BLaER1 (cell line): ENCODE measurements around the gene SMAD4.
A peak's percentile ranks its signal among the peaks of the same experiment; 100 is the strongest.

Experiments
- H3K27ac ChIP-seq: shearing (Covaris generic); formaldehyde crosslinking; 2 replicates; pipeline ENCODE4 v1.8.1; 2022
- H3K27me3 ChIP-seq: shearing (Covaris generic); formaldehyde crosslinking; 2 replicates; pipeline ENCODE4 v1.8.1; 2022
- H3K36me3 ChIP-seq: shearing (Covaris generic); formaldehyde crosslinking; 2 replicates; pipeline ENCODE4 v1.8.1; 2022
- H3K4me1 ChIP-seq: shearing (Covaris generic); formaldehyde crosslinking; 2 replicates; pipeline ENCODE4 v1.8.1; 2022
- H3K4me2 ChIP-seq: shearing (Covaris generic); formaldehyde crosslinking; 2 replicates; pipeline ENCODE4 v1.8.1; 2022
- H3K4me3 ChIP-seq: shearing (Covaris generic); formaldehyde crosslinking; 2 replicates; pipeline ENCODE4 v1.8.1; 2022
- H3K9ac ChIP-seq: shearing (Covaris generic); formaldehyde crosslinking; 2 replicates; pipeline ENCODE4 v1.8.1; 2022
- H3K9me3 ChIP-seq: shearing (Covaris generic); formaldehyde crosslinking; 2 replicates; pipeline ENCODE4 v1.8.1; 2022
- H4K20me1 ChIP-seq: shearing (Covaris generic); formaldehyde crosslinking; 2 replicates; pipeline ENCODE4 v1.8.1; 2022
- Cebpa-rat ChIP-seq: shearing (Covaris generic); IDR thresholded peaks from 2 replicates; pipeline ENCODE4 v1.8.1; 2022

The SMAD4 gene

DNA sequence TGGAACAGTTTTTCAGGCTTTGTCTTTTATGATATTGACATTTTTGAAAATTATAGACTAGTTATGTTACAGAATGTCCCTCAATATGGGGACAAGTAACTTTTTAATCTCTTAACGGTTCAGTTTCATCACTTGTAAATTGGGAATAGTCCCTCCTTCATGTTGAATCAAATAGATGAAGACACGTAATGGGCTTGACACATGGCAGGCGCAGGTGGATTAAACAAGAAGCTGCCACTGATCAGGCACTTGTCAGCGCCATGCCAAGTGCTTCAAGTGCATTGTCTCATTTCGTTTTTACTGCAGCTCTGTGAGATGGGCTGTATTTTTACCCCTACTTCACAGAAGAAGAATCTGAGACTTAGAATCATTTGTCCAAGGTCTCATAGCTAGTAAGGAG lies 9.5 kb upstream of the SMAD4 start:
- no peak overlapping the region for H3K4me2 ChIP-seq
- no peak overlapping the region for H3K27ac ChIP-seq
- H3K9me3 ChIP-seq = 0 out of 2 replicates have a peak, but pooled peaks cover 4% of the 10 kb centered on the region
- no peak overlapping the region for H3K9ac ChIP-seq
- TF ChIP-seq Cebpa-rat = no peak
- H3K27me3 ChIP-seq = no peaks in the 10 kb centered on the region
- peaks cover 49% of the 10 kb centered on the region for H3K36me3 ChIP-seq
- H4K20me1 ChIP-seq = peaks cover 15% of the 10 kb centered on the region; the same call in 1 of the 2 replicates
- H3K4me3 ChIP-seq = no peak overlapping the region
- H3K4me1 ChIP-seq = peaks cover 19% of the 10 kb centered on the region

DNA sequence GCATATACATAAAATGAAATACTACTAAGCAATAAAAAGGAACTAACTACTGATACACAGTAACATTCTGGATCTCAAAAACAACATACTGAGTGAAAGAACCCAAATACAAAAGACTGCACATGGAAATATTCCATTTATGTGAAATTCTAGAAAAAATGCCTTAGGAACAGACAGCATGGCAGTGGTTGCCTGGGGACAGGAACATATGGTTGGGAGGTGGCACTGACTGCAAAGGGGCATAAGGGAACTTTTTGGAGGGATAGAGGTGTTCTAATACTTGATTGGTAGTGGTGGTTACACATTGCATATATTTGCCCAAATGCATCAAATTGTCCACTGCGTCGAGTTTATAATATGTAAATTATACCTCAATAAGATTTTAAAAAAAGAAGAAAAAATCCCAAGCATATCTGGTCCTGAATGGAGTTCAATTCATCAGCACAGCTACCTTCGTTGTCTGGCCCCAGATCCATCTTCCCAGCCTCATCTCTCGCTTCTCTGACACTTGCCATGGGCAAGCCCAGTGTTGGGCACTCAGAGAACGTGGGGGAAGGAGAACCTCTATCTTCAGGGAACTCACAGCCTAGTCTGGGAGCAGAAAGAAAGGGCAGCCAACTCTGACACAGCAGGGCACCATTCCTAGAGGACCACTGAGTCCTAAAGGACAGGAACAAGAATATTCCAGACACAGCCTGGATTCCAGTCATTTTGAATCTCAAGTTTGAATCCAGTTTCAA lies 8.6 kb upstream of the SMAD4 start:
- Histone ChIP-seq H3K36me3 (peaks cover 57% of the 10 kb centered on the region), H3K27ac (no peak overlapping the region), H3K4me2 (no peak overlapping the region), H3K4me1 (peaks cover 24% of the 10 kb centered on the region), H3K4me3 (no peak overlapping the region), H3K27me3 (no peaks in the 10 kb centered on the region), H4K20me1 (peaks cover 15% of the 10 kb centered on the region; the same call in 1 of the 2 replicates), H3K9ac (no peak overlapping the region), H3K9me3 (0 out of 2 replicates have a peak, but pooled peaks cover 4% of the 10 kb centered on the region)
- TF ChIP-seq Cebpa-rat = no peak

DNA sequence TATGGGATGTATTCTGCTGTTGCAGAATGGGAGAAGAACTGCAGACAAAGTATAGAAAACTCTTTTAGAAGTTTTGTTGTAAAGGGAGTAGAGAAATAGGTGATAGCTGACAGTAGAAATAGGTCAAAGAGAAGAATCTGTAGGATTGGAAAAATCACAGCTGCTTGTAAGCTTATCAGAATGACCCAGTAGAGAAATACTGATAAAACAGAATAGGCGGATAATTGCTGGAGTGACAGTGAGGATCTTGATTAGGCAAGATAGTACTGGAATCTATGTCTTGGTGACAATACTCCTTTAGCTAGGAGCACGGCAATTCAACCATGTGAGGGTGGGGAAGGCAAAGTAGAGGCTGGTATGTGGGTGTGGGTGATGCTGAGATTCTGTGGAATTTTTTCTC lies 4.5 kb upstream of the SMAD4 start:
- Histone ChIP-seq H3K4me1 (peaks cover 29% of the 10 kb centered on the region), H3K27ac (no peak overlapping the region), H3K9ac (no peak overlapping the region), H3K9me3 (0 out of 2 replicates have a peak, but pooled peaks cover 4% of the 10 kb centered on the region), H4K20me1 (peaks cover 12% of the 10 kb centered on the region), H3K27me3 (no peaks in the 10 kb centered on the region), H3K4me2 (peak overlapping the region; percentile 25; the same call in 1 of the 2 replicates), H3K4me3 (no peak overlapping the region), H3K36me3 (peaks cover 58% of the 10 kb centered on the region)
- no peak for TF ChIP-seq Cebpa-rat

DNA sequence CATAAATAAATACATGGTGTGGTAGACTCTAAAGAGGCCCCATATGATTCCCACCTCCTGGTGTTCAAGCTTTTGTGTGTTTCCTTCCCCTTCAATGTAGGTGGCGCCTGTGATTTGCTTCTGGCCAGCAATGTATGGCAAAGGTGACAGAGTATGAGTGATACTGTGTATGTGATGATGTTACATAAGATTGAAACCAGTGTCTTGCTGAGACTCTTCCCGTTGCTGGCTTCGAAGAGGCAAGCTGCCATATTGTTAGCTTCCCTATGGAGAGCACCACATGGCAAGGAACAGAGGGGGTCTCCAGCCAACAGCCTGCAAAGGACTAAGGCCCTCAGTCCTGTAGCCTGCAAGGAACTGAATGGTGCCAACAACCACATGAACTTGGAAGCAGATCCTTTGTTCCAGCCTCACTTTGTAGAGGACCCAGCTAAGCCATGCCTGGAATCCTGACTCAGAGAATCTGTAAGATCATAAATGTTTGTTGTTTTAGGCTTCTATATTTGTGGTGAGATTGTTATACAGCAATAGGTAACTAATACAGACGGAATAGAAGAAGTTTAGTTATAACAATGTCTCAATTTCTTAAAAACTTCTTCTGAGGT lies 1.7 kb upstream of the SMAD4 start:
- no peak overlapping the region for H3K27ac ChIP-seq
- H3K36me3 ChIP-seq = peaks cover 45% of the 10 kb centered on the region
- H3K9ac ChIP-seq = no peak overlapping the region
- H3K4me2 ChIP-seq = peak overlapping the region; percentile 81
- no peak overlapping the region for H3K4me3 ChIP-seq
- H3K9me3 ChIP-seq = 0 out of 2 replicates have a peak, but pooled peaks cover 4% of the 10 kb centered on the region
- H3K27me3 ChIP-seq = no peaks in the 10 kb centered on the region
- peaks cover 50% of the 10 kb centered on the region for H3K4me1 ChIP-seq
- H4K20me1 ChIP-seq = peaks cover 32% of the 10 kb centered on the region
- no peak for TF ChIP-seq Cebpa-rat

DNA sequence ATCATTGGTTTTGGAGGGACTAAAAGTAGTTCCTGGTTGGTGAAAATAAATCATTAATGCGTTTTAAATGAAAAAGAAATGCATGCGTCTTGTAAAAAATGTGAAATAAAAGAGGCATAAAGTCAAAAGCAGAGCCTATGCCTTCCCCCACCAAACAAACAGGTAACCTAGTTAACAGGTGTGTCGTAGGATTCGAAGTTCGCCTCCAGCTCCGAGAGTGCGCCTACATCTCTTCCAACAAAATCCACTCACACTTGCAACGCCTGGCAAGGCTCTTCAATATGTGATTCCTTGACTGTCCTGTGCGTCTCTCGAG lies 677 bp upstream of the SMAD4 start:
- Histone ChIP-seq H3K36me3 (peaks cover 42% of the 10 kb centered on the region), H3K4me1 (peaks cover 51% of the 10 kb centered on the region), H3K9me3 (0 out of 2 replicates have a peak, but pooled peaks cover under 1% of the 10 kb centered on the region), H3K4me2 (peak overlapping the region; percentile 81), H3K9ac (peak overlapping the region; percentile 98), H3K27me3 (no peaks in the 10 kb centered on the region), H3K4me3 (peak overlapping the region; percentile 93), H3K27ac (peak overlapping the region; percentile 98), H4K20me1 (peaks cover 42% of the 10 kb centered on the region)
- TF ChIP-seq Cebpa-rat = no peak

DNA sequence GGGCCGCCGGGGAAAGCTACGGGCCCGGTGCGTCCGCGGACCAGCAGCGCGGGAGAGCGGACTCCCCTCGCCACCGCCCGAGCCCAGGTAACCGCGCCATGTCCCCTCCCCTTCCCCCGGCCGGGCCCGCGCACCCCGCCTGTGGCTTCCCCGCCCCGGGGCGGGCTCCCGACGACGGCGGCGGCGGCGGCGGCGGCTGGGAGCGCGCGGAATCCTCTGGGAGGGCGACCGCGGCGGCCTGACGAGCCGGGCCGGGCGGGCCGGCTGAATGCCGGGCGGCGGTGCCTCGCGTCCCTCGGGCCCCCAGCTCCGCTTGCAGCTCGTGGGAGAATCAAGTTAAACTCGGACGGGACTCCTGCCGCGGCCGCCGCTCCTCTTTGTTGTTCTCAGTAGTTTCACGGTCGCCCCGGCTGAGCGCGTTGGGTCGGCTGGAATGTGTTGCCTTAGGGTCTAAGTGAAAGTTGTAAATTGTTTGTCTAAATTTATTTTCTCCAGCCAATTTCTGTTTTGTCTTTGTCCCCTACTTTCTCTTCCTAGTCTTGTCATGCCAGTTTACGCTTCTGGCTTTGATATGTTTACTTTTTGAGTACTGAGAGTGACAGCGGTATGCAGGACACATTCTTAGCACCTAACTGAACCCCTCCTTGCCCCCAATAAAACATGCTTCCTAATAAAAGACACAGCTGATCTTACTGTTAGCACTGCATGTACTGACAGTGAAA lies 685 bp downstream of the SMAD4 start:
- peak overlapping the region; percentile 81 for H3K4me2 ChIP-seq
- peaks cover 43% of the 10 kb centered on the region for H3K36me3 ChIP-seq
- H3K4me1 ChIP-seq = peaks cover 50% of the 10 kb centered on the region
- H3K27ac ChIP-seq = peak overlapping the region; percentile 98
- H3K27me3 ChIP-seq = no peaks in the 10 kb centered on the region
- peak overlapping the region; percentile 93 for H3K4me3 ChIP-seq
- TF ChIP-seq Cebpa-rat = no peak
- H3K9ac ChIP-seq = peak overlapping the region; percentile 98
- H3K9me3 ChIP-seq = no peaks in the 10 kb centered on the region
- H4K20me1 ChIP-seq = peaks cover 56% of the 10 kb centered on the region

DNA sequence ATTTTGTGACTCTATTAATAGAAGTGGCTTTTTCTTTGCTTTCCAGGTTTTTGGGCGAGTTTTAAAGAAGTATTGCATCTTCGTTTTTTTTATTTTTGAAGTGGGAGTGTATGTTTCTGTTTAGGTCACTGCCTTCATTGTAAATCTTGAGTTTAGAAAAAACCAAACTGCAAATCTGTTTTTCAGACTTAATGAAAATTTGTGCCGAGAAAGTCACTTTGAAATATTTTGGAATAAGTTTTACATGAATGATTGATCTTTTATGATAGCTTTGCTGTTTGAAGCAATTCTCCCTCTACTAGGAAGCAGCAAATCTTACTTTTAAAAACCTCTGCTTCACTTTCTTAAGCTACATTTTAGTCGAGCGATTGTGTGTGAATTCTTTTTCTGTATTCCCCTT lies 2.2 kb downstream of the SMAD4 start:
- peak overlapping the region; percentile 49 for H3K9ac ChIP-seq
- no peak overlapping the region for H3K27ac ChIP-seq
- H3K36me3 ChIP-seq = peaks cover 31% of the 10 kb centered on the region
- no peak for TF ChIP-seq Cebpa-rat
- H3K4me1 ChIP-seq = peaks cover 58% of the 10 kb centered on the region
- no peaks in the 10 kb centered on the region for H3K27me3 ChIP-seq
- H3K4me3 ChIP-seq = peak overlapping the region; percentile 93; the same call in 1 of the 2 replicates
- H3K9me3 ChIP-seq = no peaks in the 10 kb centered on the region
- peak overlapping the region; percentile 81 for H3K4me2 ChIP-seq
- H4K20me1 ChIP-seq = peaks cover 70% of the 10 kb centered on the region

DNA sequence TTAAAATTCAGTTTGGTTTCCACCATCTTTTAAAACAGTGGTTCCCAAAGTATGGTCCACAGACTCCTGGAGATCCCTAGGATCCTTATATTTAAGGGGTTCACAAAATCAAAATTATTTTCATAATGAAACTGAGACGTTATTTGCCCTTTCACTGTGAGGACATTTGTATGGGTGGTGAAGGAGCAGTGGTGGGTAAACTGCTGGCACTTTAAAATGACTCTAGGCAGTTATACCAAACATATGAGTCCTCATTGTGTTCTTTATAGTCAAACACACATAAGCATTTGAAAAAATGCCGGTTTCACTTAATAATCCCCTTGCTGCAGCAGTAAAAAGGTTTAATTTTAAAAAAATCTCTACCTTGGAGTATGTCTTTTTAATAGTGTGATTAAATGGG lies 7.2 kb downstream of the SMAD4 start:
- Histone ChIP-seq H3K36me3 (peaks cover 31% of the 10 kb centered on the region), H3K9ac (no peak overlapping the region), H4K20me1 (peaks cover 98% of the 10 kb centered on the region), H3K9me3 (no peaks in the 10 kb centered on the region), H3K4me3 (no peak overlapping the region), H3K27me3 (no peaks in the 10 kb centered on the region), H3K4me1 (peaks cover 54% of the 10 kb centered on the region), H3K27ac (no peak overlapping the region), H3K4me2 (0 out of 2 replicates have a peak overlapping the region, but pooled peaks have one; percentile 2)
- TF ChIP-seq Cebpa-rat = no peak

DNA sequence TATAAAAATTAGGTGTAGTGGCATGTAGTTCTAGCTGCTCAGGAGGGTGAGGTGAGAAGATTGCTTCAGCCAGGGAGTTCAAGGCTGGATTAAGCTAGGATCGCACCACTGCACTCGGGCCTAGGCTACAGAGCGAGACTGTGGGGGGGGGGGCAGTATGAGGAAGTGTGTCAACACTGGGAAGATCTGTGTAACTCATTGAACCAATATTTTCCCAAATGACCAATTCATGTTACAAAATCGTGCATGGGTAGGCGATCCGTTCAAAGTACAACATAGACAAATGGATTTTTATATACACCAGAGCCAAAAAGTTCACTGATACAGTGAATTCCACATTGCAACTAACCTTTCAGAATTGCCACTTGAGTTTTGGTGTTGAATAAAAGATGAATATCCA lies 8.1 kb downstream of the SMAD4 start:
- H4K20me1 ChIP-seq = peaks cover 98% of the 10 kb centered on the region
- H3K4me2 ChIP-seq = 0 out of 2 replicates have a peak overlapping the region, but pooled peaks have one; percentile 2
- H3K4me3 ChIP-seq = no peak overlapping the region
- peaks cover 54% of the 10 kb centered on the region for H3K4me1 ChIP-seq
- peaks cover 29% of the 10 kb centered on the region for H3K36me3 ChIP-seq
- H3K9me3 ChIP-seq = no peaks in the 10 kb centered on the region
- H3K9ac ChIP-seq = no peak overlapping the region
- no peaks in the 10 kb centered on the region for H3K27me3 ChIP-seq
- no peak overlapping the region for H3K27ac ChIP-seq
- TF ChIP-seq Cebpa-rat = no peak
